ENCODE results near the gene ELF1. TPM values are rescaled to one million over a fixed set of nuclear protein-coding genes. Genes with fewer than 3 reads are reported as not detected.

ELF1 gene
- total and polyA plus RNA-seq, 9 donors = 28.5 to 53.2 (median 47.7) TPM

GRCh38 chr13:40996426-40997092 is 22.6 kb downstream of the ELF1 start:
- TF ChIP-seq EP300 (IDR thresholded peaks at IDR 0.05) (no peak), POLR2A (IDR thresholded peaks at IDR 0.05) (no peak), CTCF (IDR thresholded peaks at IDR 0.05) (no peak)
- Histone ChIP-seq H3K4me3 (no peak overlapping the region), H3K9me3 (no peaks in the 10 kb centered on the region), H3K27me3 (no peaks in the 10 kb centered on the region), H3K36me3 (no peaks in the 10 kb centered on the region), H3K27ac (no peak overlapping the region), H3K4me1 (ENCODE audit: insufficient read depth) (peaks cover 7% of the 10 kb centered on the region)
- 93 to 98% (median 95%) methylated on average over 5 of the region's 5 CpGs for WGBS, 3 donors
- DNase-seq = no peak
- intact Hi-C loops (cut with DNase I) = loop anchor here in 2 of 4 donors (10.0 kb wide), 2 partner anchors 58 to 72 kb away; no protein-coding TSS in a partner anchor

DNA sequence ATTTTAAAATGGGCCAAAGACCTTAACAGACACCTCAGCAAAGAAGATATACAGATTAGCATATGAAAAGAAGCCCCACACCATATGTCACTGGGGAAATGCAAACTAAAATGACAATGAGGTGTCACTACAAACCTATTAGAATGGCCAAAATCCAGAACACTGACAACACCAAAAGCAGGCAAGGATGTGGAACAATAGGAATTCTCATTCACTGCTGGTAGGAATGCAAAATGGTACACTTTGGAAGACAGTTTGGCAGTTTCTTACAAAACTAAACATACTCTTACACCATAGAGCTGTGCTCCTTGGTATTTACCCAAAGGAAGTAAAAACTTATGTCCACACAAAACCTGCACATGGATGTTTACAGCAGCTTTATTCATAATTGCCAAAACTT is 23.1 kb downstream of the ELF1 start:
- Histone ChIP-seq H3K9me3 (no peaks in the 10 kb centered on the region), H3K27me3 (no peaks in the 10 kb centered on the region), H3K4me3 (no peak overlapping the region), H3K4me1 (ENCODE audit: insufficient read depth) (peaks cover 6% of the 10 kb centered on the region), H3K27ac (no peak overlapping the region), H3K36me3 (no peaks in the 10 kb centered on the region)
- intact Hi-C loops (cut with DNase I) = loop anchor here in 2 of 4 donors (10.0 kb wide), 2 partner anchors 59 to 71 kb away; no protein-coding TSS in a partner anchor
- no peak for DNase-seq
- TF ChIP-seq CTCF (IDR thresholded peaks at IDR 0.05) (no peak), EP300 (IDR thresholded peaks at IDR 0.05) (no peak), POLR2A (IDR thresholded peaks at IDR 0.05) (no peak)

DNA sequence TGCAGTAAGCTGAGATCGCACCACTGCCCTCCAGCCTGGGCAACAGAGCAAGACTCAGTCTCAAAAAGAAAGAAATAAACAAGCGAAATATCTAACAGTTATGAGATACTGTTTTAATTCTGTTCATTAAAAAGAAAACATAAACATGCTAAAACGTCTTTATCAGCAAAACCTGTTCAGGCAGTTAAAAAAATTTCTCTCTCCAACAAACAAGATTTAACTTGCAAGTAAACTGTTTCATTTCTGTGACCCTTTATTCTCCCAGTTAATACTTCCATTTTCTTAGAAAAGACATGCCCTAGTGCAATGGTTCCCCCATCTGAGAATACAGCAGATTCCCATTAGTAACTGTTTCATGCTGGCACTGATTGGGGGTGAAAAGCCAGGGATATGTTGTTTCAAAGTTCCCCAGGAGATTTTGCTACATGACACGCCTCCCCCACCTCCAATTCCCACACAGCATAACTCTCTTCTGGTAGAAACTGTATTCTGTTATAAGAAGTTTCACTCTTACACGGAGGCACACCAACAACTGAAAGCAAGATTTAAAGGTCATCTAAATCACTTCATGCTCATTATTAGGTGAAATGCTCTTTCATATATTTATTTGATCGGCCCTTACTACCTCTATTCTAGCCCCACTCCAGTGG is 24.4 kb downstream of the ELF1 start:
- Histone ChIP-seq H3K27ac (no peak overlapping the region), H3K27me3 (no peaks in the 10 kb centered on the region), H3K4me3 (no peak overlapping the region), H3K36me3 (no peaks in the 10 kb centered on the region), H3K9me3 (no peaks in the 10 kb centered on the region), H3K4me1 (ENCODE audit: insufficient read depth) (peaks cover 6% of the 10 kb centered on the region)
- DNase-seq = no peak
- intact Hi-C loops (cut with DNase I) = loop anchor here in 2 of 4 donors (10.0 kb wide), 2 partner anchors 60 to 70 kb away; no protein-coding TSS in a partner anchor
- 49 to 61% (median 56%) methylated on average over 6 of the region's 6 CpGs for WGBS, 3 donors
- TF ChIP-seq POLR2A (IDR thresholded peaks at IDR 0.05) = no peak
- no peak for TF ChIP-seq CTCF (IDR thresholded peaks at IDR 0.05)
- TF ChIP-seq EP300 (IDR thresholded peaks at IDR 0.05) = no peak

DNA sequence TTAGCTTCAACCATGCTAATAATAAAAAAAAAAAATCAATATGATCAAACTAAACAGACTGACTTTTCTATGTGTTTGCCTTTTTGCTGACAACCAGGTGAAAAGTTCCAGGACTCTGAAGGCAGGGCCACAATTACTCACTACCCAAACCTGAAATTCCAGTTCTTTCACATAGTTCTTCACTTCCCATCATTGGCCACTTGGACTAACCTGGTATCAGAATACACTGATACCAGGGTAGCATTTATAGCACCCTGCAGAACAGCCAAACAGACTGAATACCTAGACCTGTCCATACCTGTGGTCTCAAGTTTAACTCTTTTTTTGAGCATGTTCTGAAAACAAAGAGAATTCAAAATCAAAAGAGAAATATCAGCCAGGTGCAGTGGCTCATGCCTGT is 25.1 kb downstream of the ELF1 start:
- Histone ChIP-seq H3K27ac (no peak overlapping the region), H3K9me3 (no peaks in the 10 kb centered on the region), H3K4me1 (ENCODE audit: insufficient read depth) (peaks cover 6% of the 10 kb centered on the region), H3K4me3 (no peak overlapping the region), H3K36me3 (no peaks in the 10 kb centered on the region), H3K27me3 (no peaks in the 10 kb centered on the region)
- DNase-seq = no peak
- TF ChIP-seq CTCF (IDR thresholded peaks at IDR 0.05) (no peak), POLR2A (IDR thresholded peaks at IDR 0.05) (no peak), EP300 (IDR thresholded peaks at IDR 0.05) (no peak)
- intact Hi-C loops (cut with DNase I) = loop anchor here in 2 of 4 donors (10.0 kb wide), 2 partner anchors 61 to 69 kb away; no protein-coding TSS in a partner anchor

Data from ovary (tissue), 9 donors.